ENCODE results near the gene RFWD3.

GRCh38 chr16:74711938-74712337 lies 45.3 kb upstream of the RFWD3 start:
- no peak for TF ChIP-seq POLR2A (IDR thresholded peaks at IDR 0.05)
- TF ChIP-seq, protein P1, sequence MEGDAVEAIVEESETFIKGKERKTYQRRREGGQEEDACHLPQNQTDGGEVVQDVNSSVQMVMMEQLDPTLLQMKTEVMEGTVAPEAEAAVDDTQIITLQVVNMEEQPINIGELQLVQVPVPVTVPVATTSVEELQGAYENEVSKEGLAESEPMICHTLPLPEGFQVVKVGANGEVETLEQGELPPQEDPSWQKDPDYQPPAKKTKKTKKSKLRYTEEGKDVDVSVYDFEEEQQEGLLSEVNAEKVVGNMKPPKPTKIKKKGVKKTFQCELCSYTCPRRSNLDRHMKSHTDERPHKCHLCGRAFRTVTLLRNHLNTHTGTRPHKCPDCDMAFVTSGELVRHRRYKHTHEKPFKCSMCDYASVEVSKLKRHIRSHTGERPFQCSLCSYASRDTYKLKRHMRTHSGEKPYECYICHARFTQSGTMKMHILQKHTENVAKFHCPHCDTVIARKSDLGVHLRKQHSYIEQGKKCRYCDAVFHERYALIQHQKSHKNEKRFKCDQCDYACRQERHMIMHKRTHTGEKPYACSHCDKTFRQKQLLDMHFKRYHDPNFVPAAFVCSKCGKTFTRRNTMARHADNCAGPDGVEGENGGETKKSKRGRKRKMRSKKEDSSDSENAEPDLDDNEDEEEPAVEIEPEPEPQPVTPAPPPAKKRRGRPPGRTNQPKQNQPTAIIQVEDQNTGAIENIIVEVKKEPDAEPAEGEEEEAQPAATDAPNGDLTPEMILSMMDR (IDR thresholded peaks at IDR 0.05), result no peak
- no peak for TF ChIP-seq POLR2AphosphoS5 (IDR thresholded peaks at IDR 0.05)
